ENCODE measurements around the gene AGPAT1.
"Not testable (repeated sequence)": the region's sequence is repeated elsewhere in the genome, so short reads cannot be mapped to it uniquely, and the experiment has no call there.

The AGPAT1 gene

DNA sequence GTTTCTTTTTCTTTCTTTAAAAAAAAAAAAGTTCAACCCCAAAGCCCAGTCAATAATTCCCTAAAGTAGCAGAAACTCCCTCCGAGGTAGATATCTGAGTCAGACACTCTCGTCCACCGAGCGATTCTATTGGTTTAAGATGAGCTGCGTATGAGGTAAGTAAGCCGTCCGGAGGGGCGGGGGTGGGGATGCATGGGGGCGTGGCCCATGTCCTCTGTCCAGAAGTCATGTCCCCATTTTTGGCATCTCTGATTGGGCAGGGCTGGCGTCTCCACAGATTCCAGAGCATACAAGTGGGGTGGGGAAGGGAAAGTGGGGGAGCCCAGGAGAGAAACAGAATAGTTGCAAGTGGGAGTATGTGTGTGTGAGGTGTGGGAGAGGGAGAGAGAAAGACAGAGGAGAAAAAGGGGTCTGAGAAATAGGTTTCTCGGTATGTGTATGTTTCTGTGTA, 9.8 kb upstream of the AGPAT1 start:
- DNase-seq = not testable (repeated sequence)

DNA sequence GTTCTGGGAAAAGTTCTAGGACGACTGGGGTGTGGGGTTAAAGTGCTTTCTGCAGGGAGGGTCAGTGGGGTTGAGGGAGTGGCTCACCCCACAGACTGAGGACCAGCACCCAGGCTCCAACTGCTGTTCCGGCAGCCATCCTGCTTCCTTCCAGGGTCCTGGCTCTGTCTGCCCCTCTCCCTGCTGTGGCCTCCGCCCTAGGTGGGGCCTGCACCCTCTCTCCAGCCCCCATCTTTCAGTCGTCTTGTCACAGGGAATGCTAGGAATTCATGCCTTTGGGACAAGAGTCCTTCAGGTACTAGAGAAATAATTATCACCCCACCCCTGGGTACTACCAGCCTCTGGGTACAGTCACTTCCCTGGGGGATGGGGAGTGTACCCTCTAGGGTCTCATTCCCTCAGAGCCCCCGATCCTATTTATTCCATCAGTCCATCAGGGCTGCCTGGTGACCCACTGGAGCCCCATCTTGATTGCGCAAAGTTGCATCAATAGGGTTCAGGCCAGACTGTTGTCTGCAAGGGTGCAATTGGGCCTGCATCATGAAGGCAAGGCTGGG, 8.3 kb upstream of the AGPAT1 start, which contains the start of gene AGER:
AGER (minus strand) TSS at position 170 of the 557 bp plus-strand sequence; CDS start at position 139, 31 bp downstream.
- no peak for DNase-seq

DNA sequence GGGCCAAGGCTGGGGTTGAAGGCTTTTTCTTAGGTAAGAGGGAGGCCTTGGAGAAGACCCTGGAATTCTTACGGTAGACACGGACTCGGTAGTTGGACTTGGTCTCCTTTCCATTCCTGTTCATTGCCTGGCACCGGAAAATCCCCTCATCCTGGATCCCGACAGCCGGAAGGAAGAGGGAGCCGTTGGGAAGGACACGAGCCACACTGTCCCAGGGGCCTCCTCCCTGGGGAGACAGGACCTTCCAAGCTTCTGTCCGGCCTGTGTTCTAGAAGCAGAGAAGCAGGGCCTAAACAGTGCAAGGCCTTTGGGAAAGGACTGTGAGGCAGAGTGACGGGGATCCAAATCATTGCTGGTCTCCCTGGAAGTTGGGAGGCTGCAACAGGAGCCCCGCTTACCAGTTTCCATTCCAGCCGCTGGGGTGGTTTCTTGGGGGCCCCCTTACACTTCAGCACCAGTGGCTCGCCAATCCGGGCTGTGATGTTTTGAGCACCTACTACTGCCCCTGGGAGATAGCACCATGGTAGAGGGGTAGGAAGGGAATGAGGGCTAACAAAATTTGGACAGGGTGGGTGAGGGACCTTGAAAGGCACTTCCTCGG, 7.7 kb upstream of the AGPAT1 start:
- DNase-seq = no peak

DNA sequence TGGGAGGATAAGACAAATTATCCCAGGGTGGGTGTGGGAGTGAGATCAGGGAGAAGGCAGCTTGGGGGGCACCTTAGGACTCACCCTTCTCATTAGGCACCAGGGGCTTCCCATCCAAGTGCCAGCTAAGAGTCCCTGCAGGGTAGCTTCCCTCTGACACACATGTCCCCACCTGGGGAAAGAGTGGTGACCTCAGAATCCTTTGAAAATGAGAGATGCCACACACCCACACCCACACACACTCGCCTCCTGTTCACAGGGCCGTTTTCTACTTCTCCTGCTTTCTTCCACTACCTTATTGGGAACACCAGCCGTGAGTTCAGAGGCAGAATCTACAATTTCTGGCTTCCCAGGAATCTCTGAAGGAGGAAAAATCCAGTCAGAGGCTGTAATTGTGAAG, 7.1 kb upstream of the AGPAT1 start:
- DNase-seq = no peak

DNA sequence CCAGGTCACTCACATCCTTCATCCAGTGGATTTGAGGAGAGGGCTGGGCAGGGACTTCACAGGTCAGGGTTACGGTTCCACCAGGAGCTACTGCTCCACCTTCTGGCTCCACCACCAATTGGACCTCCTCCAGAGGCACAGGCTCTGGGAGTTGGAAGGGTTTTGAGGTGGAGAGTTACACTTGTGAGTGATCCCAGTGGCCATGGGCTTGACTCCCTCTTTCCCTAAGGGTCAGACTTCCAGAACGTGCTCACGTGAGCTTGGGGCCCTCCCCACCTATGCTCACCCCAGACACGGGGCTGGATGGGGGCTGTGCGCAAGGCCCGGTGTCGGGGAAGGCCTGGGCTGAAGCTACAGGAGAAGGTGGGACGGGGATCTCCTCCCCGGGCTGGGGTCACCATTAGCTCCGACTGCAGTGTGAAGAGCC, 6.7 kb upstream of the AGPAT1 start:
- no peak for DNase-seq

DNA sequence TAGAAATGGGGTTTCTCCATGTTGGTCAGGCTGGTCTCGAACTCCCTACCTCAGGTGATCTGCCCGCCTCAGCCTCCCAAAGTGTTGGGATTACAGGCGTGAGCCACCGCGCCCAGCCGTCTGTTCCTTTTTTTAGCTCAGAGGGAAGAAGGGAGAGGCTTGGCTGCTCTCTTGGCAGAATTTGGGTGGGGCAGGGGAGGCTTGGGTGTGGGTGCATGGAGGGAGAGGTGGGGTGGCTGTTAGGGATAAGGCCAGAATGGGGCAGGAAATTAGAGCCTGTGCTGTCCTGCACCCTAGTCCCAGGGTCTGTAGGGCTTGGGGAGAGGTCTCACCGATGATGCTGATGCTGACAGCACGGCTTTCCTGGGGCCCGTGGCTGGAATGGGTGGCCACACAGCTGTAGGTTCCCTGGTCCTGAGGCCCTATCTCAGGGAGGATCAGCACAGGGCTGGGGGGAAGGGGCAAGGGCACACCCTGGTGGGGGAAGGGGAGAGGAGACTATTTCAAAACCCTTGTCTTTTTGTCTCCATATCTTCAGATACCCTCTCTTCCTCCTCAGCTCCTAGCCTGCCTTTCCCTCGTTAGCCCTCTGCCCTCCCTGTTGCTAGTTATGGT, 6.1 kb upstream of the AGPAT1 start:
- no peak for DNase-seq

DNA sequence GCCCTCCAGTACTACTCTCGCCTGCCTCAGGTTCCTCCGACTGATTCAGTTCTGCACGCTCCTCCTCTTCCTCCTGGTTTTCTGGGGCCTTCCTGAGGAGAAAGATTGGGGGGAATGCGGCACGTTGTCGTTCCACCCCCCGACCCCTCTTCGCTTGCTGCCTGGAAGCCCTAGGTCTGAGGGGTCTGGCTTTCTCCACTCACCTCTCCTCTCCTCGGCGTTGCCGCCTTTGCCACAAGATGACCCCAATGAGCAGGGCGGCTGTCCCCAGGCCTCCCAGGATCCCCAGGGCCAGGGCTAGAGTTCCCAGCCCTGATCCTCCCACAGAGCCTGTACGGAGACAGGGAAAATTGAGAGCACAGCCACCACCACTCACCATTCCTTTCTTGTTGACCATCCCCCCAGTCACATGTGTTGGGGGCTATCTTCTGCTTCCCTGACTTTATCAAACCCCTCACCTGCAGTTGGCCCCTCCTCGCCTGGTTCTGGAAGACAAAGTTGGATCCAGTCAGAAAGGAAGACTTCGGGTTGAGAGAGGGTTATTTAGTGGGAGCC, 5.3 kb upstream of the AGPAT1 start:
- DNase-seq = no peak

DNA sequence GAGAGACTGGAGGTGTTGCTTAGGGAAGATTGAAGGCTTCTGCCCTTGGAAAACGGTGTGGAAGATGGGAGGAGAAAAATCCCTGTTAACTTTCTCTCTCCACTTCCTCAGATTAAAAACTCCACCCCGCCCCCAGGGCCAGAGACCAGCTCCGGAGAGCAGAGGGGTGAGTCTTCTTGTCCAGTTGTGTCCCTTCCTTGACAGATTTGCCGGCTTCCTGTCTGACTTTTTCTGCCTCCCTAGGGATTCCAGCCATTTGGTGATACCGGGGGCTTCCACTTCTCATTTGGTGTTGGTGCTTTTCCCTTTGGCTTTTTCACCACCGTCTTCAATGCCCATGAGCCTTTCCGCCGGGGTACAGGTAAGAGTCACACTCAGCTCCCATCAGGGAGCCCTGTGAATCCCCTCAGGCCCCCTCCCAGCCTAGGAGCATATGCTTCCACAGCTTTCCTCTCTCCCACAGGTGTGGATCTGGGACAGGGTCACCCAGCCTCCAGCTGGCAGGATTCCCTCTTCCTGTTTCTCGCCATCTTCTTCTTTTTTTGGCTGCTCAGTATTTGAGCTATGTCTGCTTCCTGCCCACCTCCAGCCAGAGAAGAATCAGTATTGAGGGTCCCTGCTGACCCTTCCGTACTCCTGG, 4.0 kb upstream of the AGPAT1 start:
- DNase-seq = no peak

DNA sequence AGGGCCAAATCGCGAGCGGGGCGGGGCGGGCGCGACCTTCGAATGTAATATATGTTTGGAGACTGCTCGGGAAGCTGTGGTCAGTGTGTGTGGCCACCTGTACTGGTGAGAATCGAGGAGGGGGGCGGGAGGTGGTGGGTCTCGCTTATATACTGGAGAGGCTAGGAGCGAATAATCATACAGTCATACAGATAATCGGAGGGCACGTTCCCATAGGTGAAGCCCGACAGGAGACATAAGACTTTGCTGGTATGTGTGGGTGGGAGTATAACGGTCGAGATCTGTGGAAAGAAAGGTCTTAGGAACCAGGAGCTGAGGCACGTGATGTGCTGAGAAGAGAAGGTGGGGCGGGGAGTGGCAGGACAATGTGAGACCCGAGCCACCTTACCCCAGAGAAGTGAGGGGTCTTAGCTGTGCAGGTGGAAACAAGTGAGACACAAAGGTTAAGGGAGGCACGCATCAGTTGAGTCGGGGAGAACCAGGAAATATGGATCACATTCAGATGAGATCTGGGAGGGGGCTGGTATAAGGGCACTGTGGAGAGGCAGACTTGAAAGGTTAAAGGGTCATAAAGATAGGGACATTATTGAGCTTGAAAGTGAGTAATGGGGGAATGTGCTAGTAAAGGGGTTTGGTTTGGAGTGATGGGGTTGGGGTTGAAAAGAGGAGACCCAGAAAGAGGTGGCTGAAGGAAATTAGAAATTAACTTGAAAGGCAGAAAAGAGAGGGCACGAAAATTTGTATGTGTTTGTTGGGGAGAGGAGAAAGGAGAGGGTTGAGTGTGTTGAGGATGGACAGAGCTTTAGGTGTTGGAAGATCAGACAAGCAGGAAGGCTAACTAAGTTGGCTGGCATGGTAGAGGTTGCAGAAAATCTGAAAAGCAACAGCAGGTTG, 2.9 kb upstream of the AGPAT1 start:
- no peak for DNase-seq

DNA sequence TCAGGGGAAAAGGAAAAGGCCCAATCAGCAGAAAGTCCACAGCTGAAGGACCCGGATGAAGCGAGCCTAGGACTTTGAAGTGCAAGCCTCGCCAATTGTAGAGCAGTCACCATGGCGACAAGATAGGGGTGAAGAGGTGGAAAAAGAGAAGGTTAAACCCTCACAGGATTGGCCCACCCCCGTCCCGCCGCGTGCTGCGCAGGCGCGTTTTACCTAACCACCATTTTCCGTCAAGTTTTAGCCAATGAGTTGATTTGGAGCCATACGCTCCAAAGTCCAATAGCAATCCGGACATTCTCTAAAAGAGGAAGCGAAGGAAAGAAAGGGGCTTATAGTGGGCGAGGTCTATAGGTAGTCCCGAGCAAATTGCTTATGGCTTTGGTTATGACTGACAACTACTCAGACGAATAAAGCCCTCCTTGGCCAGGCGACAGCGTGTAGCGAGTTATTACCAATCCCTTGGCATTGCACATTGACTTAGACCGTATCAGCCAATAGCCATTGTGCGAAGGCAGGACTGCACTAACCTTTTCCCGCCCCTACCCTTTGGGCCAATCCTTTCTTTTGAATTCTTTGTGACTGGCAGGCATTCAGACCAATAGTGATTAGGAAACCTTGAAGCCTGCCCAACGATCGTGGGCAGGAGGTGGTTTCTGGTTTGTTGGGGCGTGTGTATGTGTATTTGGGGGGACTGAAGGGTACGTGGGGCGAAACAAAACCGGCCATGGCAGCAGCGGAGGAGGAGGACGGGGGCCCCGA, 2.1 kb upstream of the AGPAT1 start, which contains the start of gene RNF5:
RNF5 (plus strand) TSS at position 618 of the 759 bp plus-strand sequence; CDS start at position 725, 107 bp downstream.
- DNase-seq = peak; percentile 99

DNA sequence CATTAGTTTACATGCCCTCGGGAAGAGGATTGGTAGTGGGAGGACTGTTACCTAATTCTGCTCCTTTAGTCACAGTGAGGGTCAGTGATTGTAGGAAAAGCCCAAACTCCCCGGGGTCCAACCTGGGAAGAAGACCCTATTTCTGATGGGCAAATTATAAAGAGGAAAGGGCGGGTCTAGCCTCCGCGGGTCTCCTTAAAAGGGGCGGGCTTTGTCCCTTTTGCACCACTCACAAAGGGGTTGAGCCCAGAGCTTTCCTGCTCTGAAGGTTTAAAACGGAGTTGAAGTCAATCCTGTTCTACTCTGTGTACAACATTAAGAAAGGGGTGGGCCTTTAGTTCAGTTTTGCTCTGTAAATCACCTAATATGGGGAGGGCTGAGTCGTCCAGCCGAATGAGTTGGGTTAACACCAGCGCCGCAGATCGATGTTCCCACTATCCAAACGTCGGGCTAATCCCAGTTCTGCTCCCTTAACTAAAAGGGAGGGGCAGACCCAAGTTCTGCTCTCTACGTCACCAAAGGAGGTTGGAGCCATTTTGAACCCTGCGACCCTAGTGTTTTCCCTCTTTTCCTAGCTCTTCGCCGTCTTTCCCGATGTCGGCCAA, 1.4 kb upstream of the AGPAT1 start:
- DNase-seq = peak; percentile 43

DNA sequence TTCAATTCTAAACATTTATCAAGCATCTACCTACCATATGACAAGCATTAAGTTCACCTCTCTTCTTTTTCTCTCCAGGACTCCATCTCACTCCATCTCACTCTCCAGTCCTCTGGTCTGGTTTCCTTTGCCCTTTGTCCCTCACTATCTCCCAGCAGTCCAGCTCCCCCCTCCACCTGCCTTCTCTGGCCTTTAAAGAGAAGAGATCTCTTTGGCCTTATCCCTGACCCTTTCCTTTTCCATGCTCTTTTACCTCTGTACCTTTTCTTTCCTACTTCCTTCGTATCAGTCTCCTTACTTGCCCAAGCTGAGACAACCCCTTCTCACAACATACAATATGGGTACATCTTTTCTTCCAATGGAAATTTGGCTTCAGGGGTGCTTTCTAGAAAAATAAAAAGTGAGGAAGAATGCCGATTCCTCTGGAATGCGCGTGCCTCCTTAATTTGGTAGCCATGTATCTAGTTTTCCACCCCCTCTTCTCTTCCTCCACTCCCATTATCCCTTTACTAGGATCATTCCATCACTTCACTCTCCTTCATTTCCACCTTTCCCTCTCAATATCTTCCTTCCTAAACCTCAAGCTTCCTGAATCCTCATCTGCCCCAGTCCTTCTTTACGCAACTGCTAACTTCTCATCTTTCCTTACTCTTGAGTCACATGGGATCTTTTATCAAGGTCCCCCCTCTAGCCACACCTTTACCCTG, 745 bp upstream of the AGPAT1 start:
- DNase-seq = no peak

DNA sequence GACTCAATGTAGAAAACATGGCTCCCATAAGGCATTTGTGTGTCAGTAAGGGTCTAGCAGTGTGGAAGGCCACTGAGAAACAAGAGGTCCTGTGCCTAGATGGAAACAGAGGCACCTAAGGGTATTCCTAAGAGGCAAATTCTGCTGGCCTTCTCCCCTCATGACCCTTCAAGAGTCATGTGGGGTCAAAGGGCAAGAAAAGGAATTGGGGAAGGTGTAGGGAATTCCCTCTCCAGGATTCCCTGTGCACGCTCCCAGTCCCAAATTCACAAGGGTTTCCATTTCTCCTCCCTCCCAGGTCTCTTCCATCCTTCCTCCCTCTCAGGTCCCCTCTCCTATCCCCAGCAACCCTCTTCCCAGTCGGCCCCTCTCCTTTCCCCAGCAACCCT, 568 bp downstream of the AGPAT1 start:
- DNase-seq = no peak

DNA sequence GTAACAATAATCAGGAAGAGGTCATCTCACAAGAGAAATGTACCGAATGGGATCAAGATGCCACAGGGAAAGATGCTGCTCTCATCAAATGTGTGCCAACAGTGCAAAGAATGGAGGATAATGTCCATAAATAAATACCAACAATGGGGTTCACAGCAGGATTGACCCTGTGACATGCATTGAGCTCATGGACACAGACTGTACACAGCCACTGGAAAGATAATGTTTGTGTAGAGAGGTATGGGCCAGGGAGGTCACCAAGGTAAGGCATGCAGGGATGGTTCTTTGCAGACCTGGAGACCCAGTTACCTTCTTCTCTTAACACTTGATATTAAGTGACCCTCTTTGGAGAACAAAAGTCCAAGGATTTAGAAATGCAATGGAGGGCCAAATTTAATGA, 1.5 kb downstream of the AGPAT1 start:
- DNase-seq = no peak

DNA sequence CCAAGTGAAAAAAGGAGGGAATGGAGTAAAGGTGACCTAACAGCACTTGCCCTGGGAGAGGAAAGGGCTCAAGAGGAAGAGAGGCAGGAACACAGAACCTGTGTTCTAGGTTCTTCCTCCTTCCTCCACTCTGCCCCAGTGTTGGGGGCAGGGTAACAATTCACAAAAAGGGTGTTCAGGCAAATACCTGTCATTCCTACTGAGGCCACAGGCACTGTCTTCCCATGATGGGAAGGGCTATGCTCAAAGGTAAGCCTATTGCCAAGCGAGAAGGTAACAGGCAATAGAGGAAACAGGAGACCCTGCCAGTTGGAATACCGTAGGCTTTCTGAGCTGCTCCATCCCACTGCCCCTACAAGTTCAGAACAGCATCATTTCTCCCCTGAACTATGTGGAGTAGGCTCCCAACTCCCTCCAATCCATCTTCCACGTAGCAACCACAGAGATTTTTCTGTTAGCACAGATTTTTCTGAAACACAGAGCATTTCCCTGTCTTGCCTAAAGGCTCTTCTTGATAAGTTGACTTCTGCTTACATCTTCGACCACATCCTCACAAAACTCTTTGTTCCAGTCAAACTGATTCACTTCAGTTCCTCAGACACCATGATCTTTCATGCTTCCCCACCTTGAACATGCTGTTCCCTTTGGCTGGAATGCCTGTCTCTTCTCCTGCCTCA, 2.7 kb downstream of the AGPAT1 start:
- DNase-seq = no peak

DNA sequence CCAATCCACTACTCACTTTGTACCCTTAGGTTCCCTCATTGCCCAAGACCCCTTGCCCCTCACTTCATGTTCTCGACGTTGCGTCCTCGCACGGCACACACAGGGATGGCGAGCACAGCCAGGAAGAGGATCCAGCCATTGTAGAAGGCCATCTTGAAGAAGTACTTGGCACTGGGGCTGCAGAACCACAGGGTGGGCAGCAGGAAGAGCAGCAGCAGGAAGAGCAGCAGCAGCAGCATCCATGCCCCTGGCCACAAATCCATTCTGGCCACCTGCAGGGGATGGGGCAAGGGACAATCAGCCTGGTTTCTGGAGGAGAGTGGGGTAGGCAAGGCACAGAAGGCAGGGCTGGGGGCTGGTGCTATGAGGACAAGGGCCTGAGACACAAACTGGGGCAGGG, 4.7 kb downstream of the AGPAT1 start:
- no peak for DNase-seq

DNA sequence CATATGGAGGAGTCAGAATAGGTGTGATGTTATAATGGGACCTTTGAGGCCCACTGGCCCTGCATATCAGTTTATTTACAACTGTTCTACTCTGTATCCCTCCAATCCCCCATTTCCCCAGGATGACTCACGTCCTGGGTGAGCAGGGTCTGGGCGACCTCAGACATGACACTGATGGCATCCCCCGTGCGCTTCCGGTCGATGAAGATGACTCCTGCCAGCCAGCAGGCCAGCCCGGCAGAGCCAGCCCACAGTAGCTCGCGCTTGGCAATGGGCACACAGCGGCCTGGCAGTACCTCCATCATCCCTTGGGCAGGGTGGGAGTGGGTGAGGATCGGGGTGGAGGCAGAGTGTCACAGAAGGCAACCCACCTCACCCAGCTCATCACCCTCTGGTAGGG, 5.6 kb downstream of the AGPAT1 start:
- DNase-seq = no peak

DNA sequence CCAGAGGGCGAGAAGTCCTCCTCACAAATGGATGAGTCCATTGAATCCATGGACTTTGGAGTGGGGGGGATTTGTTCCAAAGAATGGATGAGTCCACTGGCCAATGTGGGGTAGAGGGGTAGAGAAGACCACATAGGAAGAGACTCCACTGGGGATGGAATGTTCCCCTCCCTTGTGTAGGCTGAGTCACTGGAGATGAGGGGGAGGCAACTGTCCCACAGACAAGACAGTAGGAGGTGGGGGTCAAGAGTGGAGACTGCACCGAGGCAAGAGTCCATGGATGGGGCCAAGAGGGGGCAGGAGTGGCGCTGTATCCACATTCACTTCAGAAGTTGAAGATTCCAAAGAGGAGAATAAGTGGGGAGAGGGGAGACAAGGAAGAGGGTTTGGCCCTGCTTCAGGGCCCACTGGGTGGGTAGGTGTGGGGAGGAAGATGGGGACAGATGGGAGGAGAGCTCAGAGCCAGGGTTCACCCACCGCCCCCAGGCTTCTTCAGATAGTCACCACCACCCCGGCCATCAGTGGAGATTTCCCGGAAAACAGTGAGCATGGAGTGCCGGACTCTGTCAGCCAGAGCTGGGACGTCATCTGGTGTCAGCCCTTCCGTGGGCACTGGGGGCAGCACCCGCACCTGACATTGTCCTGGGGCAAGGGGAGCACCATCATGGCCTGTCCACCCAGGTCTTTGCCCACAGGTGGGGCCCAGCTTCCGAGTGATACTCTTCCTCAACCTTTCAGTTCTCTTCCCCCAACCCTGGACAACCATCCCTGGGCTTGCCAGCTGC, 6.9 kb downstream of the AGPAT1 start:
- no peak for DNase-seq

DNA sequence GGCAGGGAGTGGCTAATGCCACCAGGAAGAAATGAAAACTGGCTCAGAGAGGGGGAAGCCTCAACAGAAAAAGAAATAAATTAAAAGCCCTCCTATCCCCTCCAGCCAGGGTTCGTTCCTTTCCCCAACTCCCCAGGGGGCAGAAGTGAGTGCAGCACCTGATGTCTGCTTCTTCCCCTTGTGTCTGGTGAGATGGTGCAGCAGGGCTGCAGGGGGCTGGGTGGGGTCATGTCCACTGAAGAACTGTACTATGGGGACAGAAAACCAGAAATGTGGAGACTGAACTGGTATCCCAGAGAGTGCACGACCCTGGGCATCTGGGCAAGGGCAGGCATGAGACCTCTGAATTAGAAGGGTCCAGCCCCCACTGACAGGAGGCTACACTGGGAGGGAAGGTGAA, 7.5 kb downstream of the AGPAT1 start:
- DNase-seq = no peak
